ENCODE measurements around the gene VTN.

- TF ChIP-seq CTCF (IDR thresholded peaks at IDR 0.05 in 8 of 11, conservative IDR thresholded peaks at IDR 0.05 in 3 of 11), result no peak
- TF ChIP-seq POLR2AphosphoS5 (IDR thresholded peaks at IDR 0.05), result peak in 1 of 3 donors; percentile 16
- TF ChIP-seq POLR2A (IDR thresholded peaks at IDR 0.05), result no peak
These were observed 15.3 kb upstream of the VTN start for GRCh38 chr17:28385406-28385805.
